Non-pigmented ciliary epithelial cell (primary cell): ENCODE data around the gene RCOR1.

Source experiments
- DNase-seq: peaks from one replicate; pipeline ENCODE4 v3.0.0-alpha.2; 2010; ENCODE audit warnings: low read depth

RCOR1 gene

DNA sequence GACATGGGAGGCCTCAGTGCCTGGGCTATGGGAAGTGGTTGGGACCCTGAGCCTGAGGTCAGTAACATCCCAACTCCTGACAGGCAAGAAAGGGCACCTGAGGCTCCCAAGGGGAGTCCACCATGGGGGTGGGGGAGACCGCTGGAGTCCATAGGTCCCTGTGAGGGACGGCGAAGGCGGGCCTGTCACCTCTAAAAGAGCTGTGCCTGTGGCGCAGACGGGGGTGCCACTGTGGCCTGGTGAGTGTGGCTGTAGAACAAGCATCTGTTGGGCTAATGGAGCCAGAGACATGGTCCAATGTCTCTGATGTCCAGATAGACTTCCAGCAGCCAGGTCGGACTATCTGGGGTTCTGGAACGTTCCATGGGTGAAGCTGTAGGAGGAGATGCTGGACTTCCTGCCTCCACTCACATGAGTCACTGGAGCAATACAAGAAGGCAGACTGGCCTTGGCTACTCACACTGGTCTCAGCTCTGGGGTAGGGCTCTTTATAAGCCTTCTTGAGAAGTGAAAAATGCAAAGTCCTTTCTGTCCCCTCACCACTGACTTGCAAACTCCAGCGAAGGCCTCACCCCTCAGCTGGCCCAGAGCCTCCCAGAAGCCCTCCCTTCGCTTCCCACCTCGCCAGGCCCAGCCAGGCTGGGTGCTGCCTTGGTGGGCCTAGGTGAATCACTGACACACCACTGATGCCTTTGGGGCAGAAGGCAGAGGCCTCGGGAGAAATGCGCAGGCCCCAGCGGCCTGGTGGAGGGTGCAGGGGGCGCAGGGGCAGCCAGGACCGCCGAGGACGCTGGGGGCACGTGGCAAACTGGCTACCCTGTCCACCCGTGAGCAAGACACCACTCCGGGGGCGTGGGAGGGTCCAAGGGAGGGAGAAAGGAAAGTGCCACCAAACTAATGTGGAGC, 183.7 kb downstream of the RCOR1 start:
- DNase-seq, result peak; percentile 65

- no peak for DNase-seq
These were observed 184.6 kb downstream of the RCOR1 start, which contains the start of gene TRAF3 for GRCh38 chr14:102776761-102777710. Gene TRAF3, plus strand, starts transcription at chr14:102777449. Its CDS starts 92,753 bp downstream, at chr14:102870202.

GRCh38 chr14:102777711-102778337, 185.4 kb downstream of the RCOR1 start:
- no peak for DNase-seq

DNA sequence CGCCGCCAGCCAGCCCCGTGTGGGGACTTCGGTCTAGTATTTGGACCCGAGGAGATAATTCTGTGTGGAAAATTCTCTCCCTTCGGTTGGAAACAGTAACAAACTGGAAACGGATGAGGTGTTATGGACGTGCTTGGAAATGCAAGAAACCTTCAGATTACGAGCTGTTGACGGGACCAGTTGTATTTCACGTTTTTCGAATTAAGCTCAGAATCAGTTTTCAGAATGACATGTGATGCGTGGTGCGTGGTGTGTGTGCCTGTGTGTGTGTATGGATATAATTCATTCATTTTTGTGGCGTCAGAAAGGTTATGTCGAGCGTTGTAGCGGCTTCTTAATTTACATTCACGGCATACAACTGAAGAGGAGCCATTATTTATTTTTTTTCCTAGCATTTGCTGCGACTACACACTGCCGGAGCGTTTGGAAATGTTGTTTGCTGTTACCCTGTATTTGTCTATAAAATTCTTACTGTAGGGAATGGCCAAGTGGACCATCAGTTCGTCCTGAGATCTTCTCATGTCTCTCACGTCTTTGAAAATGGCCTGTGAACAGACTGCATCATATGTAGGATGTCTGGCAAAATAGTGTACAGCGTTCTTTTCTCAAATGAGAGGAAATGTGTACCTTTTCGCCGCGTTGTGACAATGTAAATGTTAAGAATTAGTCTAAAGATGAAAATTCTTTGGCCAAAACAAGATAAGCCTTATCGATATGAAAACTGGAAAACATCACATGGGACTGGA, 186.1 kb downstream of the RCOR1 start:
- no peak for DNase-seq

GRCh38 chr14:102779084-102779462, 186.6 kb downstream of the RCOR1 start:
- DNase-seq, result no peak

GRCh38 chr14:102779574-102780315, 187.3 kb downstream of the RCOR1 start:
- no peak for DNase-seq
